Neural progenitor cell (in vitro differentiated cells): ENCODE data around the gene RTN4IP1.

Experiments
- CTCF ChIP-seq: fragments of 200-600 bp; sonication (generic); IDR thresholded peaks from 2 replicates; pipeline ENCODE4 v1.5.1; 2017; ENCODE audit warnings: antibody characterized with exemption, mild to moderate bottlenecking
- EZH2 ChIP-seq: fragments of 200-600 bp; sonication (generic); IDR thresholded peaks from 2 replicates; pipeline ENCODE4 v1.6.1; 2017; ENCODE audit warnings: antibody characterized with exemption, mild to moderate bottlenecking, moderate library complexity
- EZH2phosphoT487 ChIP-seq: fragments of 200-600 bp; sonication (generic); IDR thresholded peaks from 2 replicates; pipeline ENCODE4 v1.6.1; 2017; ENCODE audit warnings: antibody characterized with exemption

DNA sequence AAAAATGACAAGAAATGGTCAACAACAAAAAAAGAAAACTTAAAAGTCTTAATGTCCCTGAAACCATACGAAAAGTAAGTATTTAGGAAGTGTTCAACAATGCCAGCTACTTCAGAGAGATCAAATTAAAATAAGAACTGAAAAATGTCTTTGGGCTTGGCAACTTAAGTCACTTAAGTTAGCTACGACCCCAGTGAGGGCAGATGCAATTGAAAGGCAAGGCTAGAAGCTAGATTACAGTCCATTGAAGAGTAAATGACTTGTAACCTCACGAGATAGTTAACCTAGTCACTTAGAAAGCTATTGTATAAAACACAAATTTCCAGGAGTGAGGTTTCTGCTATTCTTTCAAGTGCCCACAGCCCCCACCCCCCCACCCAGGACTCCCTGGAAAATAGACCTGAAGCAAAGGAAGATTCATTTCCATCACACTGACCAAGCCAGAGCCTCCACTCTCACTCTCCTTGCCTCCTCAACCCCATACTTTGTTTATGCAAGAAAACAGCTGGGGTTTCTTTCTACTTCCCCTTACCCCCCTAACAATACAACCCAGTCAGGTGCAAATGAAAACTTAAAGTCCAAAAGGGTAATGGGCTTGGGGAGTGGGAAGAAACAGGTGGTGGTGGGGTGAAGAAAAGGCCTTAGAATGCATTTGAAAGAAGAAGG, 14.6 kb downstream of the RTN4IP1 start:
- TF ChIP-seq CTCF (no peak), EZH2phosphoT487 (no peak), EZH2 (no peak)
